Measurements from ENCODE around the gene CPNE1. TPM values are rescaled to one million over a fixed set of nuclear protein-coding genes. Genes with fewer than 3 reads are reported as not detected.

CPNE1 gene
- polyA plus RNA-seq, 5 donors = 140 to 259 (median 202) TPM

GRCh38 chr20:35660122-35660937 lies 4.4 kb downstream of the CPNE1 start:
- DNase-seq = no peak

- no peak for DNase-seq
Measured at GRCh38 chr20:35657271-35657670, 7.4 kb downstream of the CPNE1 start.

GRCh38 chr20:35654415-35654814 lies 10.3 kb downstream of the CPNE1 start:
- no peak for DNase-seq

GRCh38 chr20:35653893-35654292 lies 10.8 kb downstream of the CPNE1 start:
- no peak for DNase-seq

- no peak for DNase-seq
Measured at GRCh38 chr20:35653430-35653734, 11.3 kb downstream of the CPNE1 start.

- no peak for DNase-seq
Measured at GRCh38 chr20:35652641-35653429, 11.9 kb downstream of the CPNE1 start.

- no peak for DNase-seq
Measured at GRCh38 chr20:35651958-35652357, 12.7 kb downstream of the CPNE1 start.

GRCh38 chr20:35650632-35651031 lies 14.1 kb downstream of the CPNE1 start:
- DNase-seq = no peak

GRCh38 chr20:35648836-35649235 lies 15.9 kb downstream of the CPNE1 start:
- peak; percentile 17 to 33 for DNase-seq

- no peak for DNase-seq
Measured at GRCh38 chr20:35644806-35645205, 19.9 kb downstream of the CPNE1 start.

- no peak for DNase-seq
Measured at GRCh38 chr20:35643045-35643444, 21.7 kb downstream of the CPNE1 start.

GRCh38 chr20:35641743-35642142 lies 23.0 kb downstream of the CPNE1 start:
- no peak for DNase-seq

GRCh38 chr20:35640724-35641123 lies 24.0 kb downstream of the CPNE1 start:
- no peak for DNase-seq

GRCh38 chr20:35638751-35639150 lies 25.9 kb downstream of the CPNE1 start:
- no peak for DNase-seq

GRCh38 chr20:35637276-35637675 lies 27.4 kb downstream of the CPNE1 start:
- DNase-seq = no peak

GRCh38 chr20:35636095-35636494 lies 28.6 kb downstream of the CPNE1 start:
- no peak for DNase-seq

GRCh38 chr20:35635652-35636051 lies 29.0 kb downstream of the CPNE1 start:
- peak; percentile 32 to 50 for DNase-seq

- no peak for DNase-seq
Measured at GRCh38 chr20:35632539-35633115, 32.1 kb downstream of the CPNE1 start.

GRCh38 chr20:35630636-35631035 lies 34.1 kb downstream of the CPNE1 start:
- no peak for DNase-seq

- no peak for DNase-seq
Measured at GRCh38 chr20:35629427-35630145, 35.1 kb downstream of the CPNE1 start.

- no peak for DNase-seq
Measured at GRCh38 chr20:35627121-35627520, 37.6 kb downstream of the CPNE1 start.

GRCh38 chr20:35626386-35627001 lies 38.2 kb downstream of the CPNE1 start:
- no peak for DNase-seq

All from right lung (tissue), 5 donors.